ENCODE measurements around the gene GNAQ.

DNA sequence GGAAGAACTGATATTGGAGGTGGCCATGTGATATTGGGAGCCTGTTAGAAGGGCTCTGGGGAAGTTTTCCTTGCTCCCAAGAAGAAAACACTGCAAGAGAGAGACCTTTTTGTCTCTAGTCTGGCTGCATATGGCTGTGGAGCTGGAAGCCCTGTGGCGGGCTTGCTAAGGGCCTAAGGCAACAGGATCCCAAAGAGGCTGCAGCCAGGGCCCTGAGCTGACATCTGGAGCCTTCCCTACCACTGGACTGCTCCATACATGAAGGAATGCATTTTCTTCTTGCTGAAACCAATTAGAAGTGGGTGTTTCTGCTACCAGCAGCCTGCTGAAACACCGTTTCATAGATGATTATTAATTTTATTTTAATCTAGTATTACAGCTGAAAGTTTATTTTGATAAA lies 42.2 kb downstream of the GNAQ start:
- TF ChIP-seq GATA2 (IDR thresholded peaks at IDR 0.05; ENCODE audit: low read depth, low read length) (no peak), GATA3 (IDR thresholded peaks at IDR 0.05; ENCODE audit: low read depth, low read length) (no peak)

Data from SH-SY5Y (cell line).